Astrocyte of the spinal cord (primary cell): ENCODE measurements around the gene ABCB10.
A peak's percentile ranks its signal among the peaks of the same experiment; 100 is the strongest.
"Not testable (repeated sequence)": the region's sequence is repeated elsewhere in the genome, so short reads cannot be mapped to it uniquely, and the experiment has no call there.

Source experiments
- DNase-seq: peaks from one replicate; pipeline ENCODE4 v3.0.0; 2011; ENCODE audit warnings: low read depth, low spot score
- H3K4me3 ChIP-seq: 2 replicates; pipeline ENCODE4 v1.5.1; 2011; ENCODE audit warnings: low read depth, mild to moderate bottlenecking, low read length, moderate library complexity
- in situ Hi-C: cut with HindIII; loops from 2 replicates; pipeline ENCODE4 v1.10.0; 2017; ENCODE audit warnings: low sequenced_read_pairs
- TF ChIP-seq, protein P1 (sequence below): IDR thresholded peaks from 2 replicates; pipeline ENCODE4 v1.5.1; 2012; ENCODE audit warnings: low read depth, mild to moderate bottlenecking, low read length, inconsistent platforms

Gene ABCB10

DNA sequence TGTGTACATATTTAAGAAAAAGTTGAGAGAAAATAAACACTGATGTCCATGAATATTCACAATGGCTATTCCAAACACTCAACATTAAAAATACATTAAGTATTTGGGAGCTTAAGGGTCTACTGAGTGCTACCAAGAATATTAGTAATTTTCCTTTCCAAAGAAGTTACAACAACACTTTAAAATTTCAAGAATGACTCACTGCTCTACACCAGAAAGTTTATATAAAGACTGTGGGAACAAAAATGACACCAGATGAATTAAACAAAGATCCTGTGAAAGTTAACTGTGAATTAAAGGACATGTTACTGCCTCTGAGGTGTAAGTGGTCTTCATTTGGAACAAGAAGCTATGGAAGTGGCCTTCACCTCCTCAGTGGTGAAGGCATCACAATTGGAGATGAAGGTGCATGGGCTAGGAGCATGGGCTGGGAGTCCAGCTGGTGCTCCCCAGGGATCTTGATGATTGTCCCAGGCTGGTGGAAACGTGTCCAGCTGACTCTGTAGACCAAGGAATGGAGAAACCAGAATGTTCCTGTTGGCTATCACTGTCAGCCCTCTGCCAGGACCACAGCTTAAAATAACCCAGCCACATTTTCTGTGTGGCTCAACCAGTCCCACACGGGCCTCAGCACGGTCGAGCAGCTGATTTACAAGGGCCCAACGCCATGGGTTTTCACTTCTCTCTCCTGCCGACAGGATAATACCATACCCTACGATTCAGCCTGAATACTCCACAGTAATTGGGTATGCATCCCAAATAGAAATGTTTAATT is 38.6 kb upstream of the ABCB10 start:
- TF ChIP-seq, protein P1, sequence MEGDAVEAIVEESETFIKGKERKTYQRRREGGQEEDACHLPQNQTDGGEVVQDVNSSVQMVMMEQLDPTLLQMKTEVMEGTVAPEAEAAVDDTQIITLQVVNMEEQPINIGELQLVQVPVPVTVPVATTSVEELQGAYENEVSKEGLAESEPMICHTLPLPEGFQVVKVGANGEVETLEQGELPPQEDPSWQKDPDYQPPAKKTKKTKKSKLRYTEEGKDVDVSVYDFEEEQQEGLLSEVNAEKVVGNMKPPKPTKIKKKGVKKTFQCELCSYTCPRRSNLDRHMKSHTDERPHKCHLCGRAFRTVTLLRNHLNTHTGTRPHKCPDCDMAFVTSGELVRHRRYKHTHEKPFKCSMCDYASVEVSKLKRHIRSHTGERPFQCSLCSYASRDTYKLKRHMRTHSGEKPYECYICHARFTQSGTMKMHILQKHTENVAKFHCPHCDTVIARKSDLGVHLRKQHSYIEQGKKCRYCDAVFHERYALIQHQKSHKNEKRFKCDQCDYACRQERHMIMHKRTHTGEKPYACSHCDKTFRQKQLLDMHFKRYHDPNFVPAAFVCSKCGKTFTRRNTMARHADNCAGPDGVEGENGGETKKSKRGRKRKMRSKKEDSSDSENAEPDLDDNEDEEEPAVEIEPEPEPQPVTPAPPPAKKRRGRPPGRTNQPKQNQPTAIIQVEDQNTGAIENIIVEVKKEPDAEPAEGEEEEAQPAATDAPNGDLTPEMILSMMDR = no peak
- H3K4me3 ChIP-seq = no peak overlapping the region
- in situ Hi-C loops = no loop called here
- DNase-seq = peak; percentile 75

DNA sequence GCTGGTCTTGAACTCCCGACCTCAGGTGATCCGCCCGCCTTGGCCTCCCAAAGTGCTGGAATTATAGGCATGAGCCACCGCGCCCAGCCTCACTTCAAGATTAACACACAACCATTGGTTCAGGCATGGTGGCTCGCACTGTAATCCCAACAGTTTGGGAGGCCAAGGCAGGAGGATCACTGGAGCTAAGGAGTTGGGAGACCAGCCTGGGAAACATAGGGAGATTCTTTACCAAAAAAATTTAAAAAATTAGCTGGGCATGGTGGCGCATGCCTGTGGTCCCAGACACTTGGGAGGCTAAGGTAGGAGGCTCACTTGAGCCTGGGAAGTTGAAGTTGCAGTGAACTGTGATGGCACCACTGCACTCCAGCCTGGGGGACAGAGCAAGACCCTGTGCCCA is 37.4 kb upstream of the ABCB10 start:
- not testable (repeated sequence) for H3K4me3 ChIP-seq, DNase-seq

DNA sequence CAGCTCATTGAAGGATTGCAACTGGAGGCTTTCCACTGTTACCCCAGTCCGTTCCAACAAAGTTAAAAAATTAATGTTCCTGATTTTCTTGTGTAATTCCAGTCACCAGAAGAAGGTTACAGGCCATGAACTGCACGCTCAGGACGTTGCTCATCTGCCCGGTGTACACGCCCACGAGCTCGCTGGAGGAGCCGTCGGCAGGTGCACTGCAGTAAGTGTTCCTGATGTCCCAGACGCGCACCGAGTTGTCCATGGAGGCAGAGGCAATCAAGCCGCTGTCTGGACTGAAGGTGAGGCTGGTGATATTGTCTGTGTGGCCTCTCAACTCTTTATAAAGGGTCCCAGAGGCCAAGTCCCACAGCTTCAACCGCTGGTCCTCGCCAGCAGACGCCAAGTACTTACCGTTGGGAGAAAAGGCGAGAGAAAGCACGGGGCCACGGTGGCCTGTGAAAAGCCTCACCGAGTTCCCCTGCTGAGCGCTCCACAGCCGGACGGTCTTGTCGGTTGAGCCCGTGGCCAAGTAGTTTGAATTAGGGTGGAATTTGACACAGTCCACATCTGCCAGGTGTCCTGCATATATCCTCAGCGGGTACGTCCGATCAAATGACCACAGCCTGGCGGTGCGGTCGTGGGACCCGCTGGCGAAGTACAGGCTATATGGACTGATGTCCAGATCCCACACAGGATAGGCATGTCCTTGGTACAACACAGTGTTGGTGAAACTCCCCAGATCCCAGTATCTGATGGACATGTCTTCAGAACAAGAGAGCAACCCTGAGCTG is 35.9 kb upstream of the ABCB10 start:
- H3K4me3 ChIP-seq = no peak overlapping the region
- DNase-seq = no peak
- TF ChIP-seq, protein P1 = no peak
- in situ Hi-C loops = no loop called here

More for the DNA sequence above, 37.4 kb upstream of the ABCB10 start:
- in situ Hi-C loops = not testable (repeated sequence)

DNA sequence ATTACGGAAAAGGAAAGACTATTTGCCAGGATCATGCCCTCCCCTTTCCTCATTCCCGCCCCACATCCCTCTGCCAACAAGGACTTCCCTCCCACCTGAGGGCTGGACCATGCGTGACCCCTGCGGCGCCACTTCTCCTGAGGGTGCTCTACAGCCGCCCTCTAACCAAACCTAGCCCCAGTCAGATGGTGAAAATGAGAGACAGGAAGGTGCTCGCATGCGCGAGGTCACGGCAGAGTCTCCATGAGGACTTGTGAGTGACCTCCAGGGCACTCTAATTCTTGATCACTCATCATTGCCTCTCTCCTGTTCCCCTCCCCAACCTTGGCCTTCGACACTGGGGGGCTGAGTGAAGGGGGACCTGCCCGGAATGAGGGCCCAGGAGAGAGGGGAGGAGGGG is 35.3 kb upstream of the ABCB10 start:
- in situ Hi-C loops = no loop called here
- no peak for DNase-seq
- no peak overlapping the region for H3K4me3 ChIP-seq
- TF ChIP-seq, protein P1 = no peak

DNA sequence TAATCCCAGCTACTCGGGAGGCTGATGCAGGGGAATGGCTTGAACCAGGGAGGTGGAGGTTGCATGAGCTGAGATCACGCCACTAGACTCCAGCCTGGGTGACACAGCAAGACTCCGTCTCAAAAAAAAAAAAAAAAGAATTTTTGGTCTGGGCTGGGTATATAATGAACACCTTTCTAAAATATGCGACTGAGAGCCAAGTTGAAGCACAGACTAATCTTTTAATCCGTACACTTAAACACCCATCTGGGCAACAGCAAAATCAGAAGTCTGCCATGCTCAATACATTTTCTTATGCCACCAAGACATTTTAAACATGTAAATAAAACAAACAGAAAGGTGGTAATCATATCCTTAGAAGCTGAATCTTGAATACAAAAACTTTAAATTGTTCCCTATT is 31.6 kb upstream of the ABCB10 start:
- TF ChIP-seq, protein P1 = no peak
- in situ Hi-C loops = no loop called here
- no peak for DNase-seq
- no peak overlapping the region for H3K4me3 ChIP-seq

DNA sequence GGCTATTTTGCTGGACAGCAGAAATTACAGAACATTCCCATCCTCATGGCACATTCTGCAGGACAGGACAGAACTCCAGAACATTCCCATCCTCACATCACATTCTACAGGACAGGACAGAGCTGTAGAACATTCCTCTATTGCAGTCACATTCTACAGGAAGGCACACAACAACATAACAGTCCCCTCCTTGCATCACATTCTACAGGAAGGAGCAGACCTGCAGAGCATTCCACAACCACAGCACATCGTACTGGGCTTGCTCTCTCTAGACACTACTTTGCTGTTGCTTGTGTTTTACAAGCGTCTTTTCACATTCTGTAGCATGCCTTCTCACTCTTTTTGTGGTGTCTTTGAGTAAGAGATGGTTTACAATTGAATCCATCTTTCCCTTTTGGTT is 26.8 kb upstream of the ABCB10 start:
- TF ChIP-seq, protein P1 = no peak
- H3K4me3 ChIP-seq = no peak overlapping the region
- in situ Hi-C loops = no loop called here
- DNase-seq = no peak

DNA sequence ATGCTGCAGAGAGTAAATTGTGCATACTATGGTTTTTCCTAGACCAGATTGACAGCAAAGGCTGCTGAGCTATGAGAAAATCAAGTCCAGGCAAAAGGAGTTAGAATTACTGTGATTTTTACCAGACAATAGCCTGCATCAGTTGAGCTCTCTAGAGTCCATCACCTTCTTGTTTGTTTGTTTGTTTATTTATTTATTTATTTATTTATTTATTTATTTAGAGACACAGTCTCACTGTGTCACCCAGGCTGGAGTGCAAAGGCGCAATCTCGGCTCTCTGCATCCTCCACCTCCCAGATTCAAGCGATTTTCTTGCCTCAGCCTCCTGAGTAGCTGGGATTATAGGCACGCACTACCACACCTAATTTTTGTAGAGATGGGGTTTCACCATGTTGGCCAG is 24.2 kb upstream of the ABCB10 start:
- TF ChIP-seq, protein P1 = no peak
- no peak for DNase-seq
- no peak overlapping the region for H3K4me3 ChIP-seq
- in situ Hi-C loops = no loop called here
